ENCODE results near the gene OR14A2.

DNA sequence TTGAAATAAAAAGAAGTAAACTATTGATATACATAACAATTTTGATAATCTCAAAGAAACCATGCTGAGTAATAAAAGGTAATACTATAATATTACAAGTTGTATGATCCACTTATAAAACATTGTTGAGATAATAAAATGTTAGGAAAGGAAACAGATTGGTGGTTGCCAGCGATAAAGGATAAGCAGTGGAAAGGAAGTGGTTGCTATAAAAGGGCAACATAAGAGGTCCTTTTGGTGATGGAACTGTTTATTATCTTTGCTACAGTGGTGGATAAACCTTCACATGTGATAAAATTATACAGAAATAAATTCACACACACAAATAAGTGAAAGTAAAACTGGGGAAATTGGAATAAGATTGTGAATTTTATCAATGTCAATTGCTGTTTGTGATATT lies 46.6 kb downstream of the OR14A2 start:
- TF ChIP-seq, protein P1, sequence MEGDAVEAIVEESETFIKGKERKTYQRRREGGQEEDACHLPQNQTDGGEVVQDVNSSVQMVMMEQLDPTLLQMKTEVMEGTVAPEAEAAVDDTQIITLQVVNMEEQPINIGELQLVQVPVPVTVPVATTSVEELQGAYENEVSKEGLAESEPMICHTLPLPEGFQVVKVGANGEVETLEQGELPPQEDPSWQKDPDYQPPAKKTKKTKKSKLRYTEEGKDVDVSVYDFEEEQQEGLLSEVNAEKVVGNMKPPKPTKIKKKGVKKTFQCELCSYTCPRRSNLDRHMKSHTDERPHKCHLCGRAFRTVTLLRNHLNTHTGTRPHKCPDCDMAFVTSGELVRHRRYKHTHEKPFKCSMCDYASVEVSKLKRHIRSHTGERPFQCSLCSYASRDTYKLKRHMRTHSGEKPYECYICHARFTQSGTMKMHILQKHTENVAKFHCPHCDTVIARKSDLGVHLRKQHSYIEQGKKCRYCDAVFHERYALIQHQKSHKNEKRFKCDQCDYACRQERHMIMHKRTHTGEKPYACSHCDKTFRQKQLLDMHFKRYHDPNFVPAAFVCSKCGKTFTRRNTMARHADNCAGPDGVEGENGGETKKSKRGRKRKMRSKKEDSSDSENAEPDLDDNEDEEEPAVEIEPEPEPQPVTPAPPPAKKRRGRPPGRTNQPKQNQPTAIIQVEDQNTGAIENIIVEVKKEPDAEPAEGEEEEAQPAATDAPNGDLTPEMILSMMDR (IDR thresholded peaks at IDR 0.05 in 8 of 11, conservative IDR thresholded peaks at IDR 0.05 in 3 of 11): no peak
- no peak for TF ChIP-seq POLR2A (IDR thresholded peaks at IDR 0.05)
